Measurements from ENCODE around the gene SUPT4H1. TPM values are rescaled to one million over a fixed set of nuclear protein-coding genes. Genes with fewer than 3 reads are reported as not detected.

SUPT4H1 gene
- total and polyA plus RNA-seq, 3 donors from 2014 or later = 59.3 to 98.5 (median 64.4) TPM

DNA sequence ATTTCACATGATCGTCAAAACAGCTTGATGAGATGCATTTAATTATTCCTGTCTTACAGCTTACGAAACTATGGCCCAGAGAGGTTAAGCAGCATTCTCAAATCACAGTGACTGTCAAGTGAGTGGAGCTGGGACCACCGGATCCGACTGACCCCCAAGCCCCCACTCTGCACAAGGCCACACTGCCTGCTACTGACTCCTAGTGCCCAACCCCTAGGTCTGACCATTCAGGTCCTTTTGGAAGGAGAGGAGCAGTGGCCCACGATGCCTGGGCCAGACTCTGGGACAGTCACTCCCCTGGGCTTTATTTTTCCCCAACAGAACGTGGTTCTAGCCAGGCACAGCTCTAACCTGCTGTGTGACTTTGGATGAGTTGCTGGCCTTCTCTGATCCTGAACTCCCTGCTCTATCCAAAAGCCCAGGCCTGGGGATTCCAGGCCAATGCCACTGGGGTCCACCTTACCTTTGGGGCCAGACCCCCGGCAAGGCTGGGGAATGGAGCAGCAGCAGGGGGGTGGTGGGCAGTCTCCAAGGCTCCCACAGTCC is 33.3 kb downstream of the SUPT4H1 start:
- Histone ChIP-seq H3K4me1 (no peaks in the 10 kb centered on the region), H3K27me3 (no peaks in the 10 kb centered on the region), H3K27ac (no peak overlapping the region), H3K9me3 (no peaks in the 10 kb centered on the region), H3K36me3 (ENCODE audit: low read depth, missing control alignments) (no peaks in the 10 kb centered on the region), H3K4me3 (no peak overlapping the region)
- WGBS, 2 donors = 83 to 86% methylated on average over 4 to 7 of the region's 7 CpGs
- intact Hi-C loops (cut with DNase I; ENCODE audit: low total_unique reads) = no loop called here
- no peak for DNase-seq
- TF ChIP-seq POLR2A (IDR thresholded peaks at IDR 0.05) = no peak
- TF ChIP-seq, protein P1, sequence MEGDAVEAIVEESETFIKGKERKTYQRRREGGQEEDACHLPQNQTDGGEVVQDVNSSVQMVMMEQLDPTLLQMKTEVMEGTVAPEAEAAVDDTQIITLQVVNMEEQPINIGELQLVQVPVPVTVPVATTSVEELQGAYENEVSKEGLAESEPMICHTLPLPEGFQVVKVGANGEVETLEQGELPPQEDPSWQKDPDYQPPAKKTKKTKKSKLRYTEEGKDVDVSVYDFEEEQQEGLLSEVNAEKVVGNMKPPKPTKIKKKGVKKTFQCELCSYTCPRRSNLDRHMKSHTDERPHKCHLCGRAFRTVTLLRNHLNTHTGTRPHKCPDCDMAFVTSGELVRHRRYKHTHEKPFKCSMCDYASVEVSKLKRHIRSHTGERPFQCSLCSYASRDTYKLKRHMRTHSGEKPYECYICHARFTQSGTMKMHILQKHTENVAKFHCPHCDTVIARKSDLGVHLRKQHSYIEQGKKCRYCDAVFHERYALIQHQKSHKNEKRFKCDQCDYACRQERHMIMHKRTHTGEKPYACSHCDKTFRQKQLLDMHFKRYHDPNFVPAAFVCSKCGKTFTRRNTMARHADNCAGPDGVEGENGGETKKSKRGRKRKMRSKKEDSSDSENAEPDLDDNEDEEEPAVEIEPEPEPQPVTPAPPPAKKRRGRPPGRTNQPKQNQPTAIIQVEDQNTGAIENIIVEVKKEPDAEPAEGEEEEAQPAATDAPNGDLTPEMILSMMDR (IDR thresholded peaks at IDR 0.05) = no peak

DNA sequence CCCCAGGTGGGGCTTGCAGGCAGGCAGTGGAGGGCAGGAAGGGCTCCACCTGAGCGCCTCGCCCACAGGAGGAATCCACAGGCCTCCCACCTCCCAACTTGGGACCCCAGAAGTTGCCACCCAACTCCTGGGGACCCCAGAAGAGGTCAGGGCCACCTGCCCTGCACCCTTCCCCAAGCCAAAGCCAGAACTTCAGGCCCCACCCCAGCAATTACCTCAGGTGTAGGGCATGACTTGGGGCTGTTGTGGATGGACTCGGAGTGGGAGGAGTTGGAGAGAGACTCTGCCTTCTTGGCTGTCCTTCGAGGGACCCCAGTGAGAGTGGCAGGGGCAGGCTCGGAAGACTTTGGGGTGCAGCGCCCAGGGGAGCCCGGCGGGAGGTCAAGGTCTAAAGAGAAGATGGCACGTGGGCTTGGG is 33.9 kb downstream of the SUPT4H1 start:
- intact Hi-C loops (cut with DNase I; ENCODE audit: low total_unique reads) = no loop called here
- H3K9me3 ChIP-seq = no peaks in the 10 kb centered on the region
- TF ChIP-seq POLR2A (IDR thresholded peaks at IDR 0.05) = no peak
- TF ChIP-seq, protein P1 (IDR thresholded peaks at IDR 0.05) = no peak

DNA sequence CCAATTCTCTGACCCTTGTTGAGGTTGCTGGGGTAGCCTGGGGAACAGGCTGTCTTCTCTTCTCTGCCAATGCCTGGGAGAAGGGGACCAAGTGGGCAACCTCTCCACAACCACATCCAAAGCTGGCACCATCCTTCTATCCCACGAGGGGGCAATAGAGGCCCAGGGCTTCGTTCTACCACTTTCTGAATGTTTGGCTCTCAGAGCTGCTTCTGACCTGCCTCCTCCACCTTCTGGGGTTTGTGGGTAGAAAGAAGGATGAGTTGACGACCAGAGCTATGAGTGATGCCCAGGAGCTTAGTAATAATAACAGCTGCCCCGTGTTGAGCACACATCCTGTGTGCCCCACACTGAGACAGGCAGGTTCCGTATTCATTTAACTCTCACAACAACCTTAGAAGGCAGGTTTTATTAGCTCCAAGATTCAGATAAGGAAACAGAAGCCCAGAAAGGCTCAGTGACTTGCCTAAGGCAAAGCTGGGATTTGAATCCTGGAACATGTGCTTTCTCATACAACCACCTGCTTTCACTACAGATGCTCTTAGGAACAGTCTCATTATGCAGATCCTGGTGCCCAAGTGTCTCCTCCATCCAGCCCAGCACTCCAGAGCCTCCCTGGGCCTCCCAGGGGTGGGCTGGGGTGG is 34.5 kb downstream of the SUPT4H1 start:
- Histone ChIP-seq H3K36me3 (ENCODE audit: low read depth, missing control alignments) (no peaks in the 10 kb centered on the region), H3K4me1 (no peaks in the 10 kb centered on the region), H3K4me3 (no peak overlapping the region), H3K9me3 (no peaks in the 10 kb centered on the region), H3K27me3 (no peaks in the 10 kb centered on the region), H3K27ac (no peak overlapping the region)
- peak; percentile 66 for DNase-seq
- TF ChIP-seq, protein P1 (IDR thresholded peaks at IDR 0.05) = peak in 2 of 3 experiments; percentile 40 to 41
- TF ChIP-seq POLR2A (IDR thresholded peaks at IDR 0.05) = no peak
- intact Hi-C loops (cut with DNase I; ENCODE audit: low total_unique reads) = no loop called here
- WGBS, 2 donors = 35 to 48% methylated on average over 5 of the region's 5 CpGs

More for the DNA sequence above, 33.9 kb downstream of the SUPT4H1 start:
- Histone ChIP-seq H3K4me1 (no peaks in the 10 kb centered on the region), H3K4me3 (no peak overlapping the region), H3K36me3 (ENCODE audit: low read depth, missing control alignments) (no peaks in the 10 kb centered on the region), H3K27ac (no peak overlapping the region), H3K27me3 (no peaks in the 10 kb centered on the region)
- DNase-seq = no peak
- 93 to 95% methylated on average over 9 of the region's 9 CpGs for WGBS, 2 donors

DNA sequence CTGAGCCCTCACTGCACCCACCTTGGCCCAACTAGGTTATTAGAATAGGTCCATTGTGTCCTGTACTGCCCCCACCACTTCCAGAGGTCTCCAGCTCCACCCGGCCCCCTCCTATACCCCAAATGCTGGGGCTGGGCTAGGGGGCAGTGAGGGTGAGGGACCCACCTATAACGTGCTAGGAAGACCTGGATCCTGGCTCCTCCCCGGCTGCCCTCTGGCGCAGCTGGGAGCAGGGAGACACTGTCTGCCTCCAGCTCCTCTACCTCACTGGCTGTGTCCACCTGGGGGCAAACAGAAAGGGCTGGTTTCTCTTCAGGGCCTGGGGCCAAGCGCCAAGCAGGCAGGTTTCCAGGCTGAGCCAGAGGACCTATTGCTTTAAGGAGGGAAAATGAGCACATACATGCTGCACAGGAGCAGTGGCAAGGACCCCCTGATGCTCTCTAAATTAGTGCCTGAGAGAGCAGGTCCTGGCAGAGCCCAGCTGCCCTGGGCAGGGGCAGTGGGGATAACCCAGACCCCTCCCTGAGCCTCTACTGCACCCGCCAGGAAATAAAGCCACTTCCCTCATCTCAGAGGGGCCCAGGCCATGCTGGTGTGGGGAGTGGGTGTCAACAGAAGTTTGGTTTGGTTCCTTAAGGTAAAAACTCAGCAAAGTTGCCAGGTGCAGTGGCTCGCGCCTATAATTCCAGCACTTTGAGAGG is 35.6 kb downstream of the SUPT4H1 start:
- no peak overlapping the region for H3K4me3 ChIP-seq
- no peaks in the 10 kb centered on the region for H3K27me3 ChIP-seq
- no peak overlapping the region for H3K27ac ChIP-seq
- no peaks in the 10 kb centered on the region for H3K4me1 ChIP-seq
- no peaks in the 10 kb centered on the region for H3K36me3 ChIP-seq (ENCODE audit: low read depth, missing control alignments)
- no peak for DNase-seq
- 92 to 94% methylated on average over 4 to 8 of the region's 8 CpGs for WGBS, 2 donors
- no peaks in the 10 kb centered on the region for H3K9me3 ChIP-seq
- TF ChIP-seq, protein P1 (IDR thresholded peaks at IDR 0.05) = no peak
- intact Hi-C loops (cut with DNase I; ENCODE audit: low total_unique reads) = no loop called here

Data from testis (tissue), 3 donors.